ENCODE measurements around the gene LRMDA.

LRMDA gene

DNA sequence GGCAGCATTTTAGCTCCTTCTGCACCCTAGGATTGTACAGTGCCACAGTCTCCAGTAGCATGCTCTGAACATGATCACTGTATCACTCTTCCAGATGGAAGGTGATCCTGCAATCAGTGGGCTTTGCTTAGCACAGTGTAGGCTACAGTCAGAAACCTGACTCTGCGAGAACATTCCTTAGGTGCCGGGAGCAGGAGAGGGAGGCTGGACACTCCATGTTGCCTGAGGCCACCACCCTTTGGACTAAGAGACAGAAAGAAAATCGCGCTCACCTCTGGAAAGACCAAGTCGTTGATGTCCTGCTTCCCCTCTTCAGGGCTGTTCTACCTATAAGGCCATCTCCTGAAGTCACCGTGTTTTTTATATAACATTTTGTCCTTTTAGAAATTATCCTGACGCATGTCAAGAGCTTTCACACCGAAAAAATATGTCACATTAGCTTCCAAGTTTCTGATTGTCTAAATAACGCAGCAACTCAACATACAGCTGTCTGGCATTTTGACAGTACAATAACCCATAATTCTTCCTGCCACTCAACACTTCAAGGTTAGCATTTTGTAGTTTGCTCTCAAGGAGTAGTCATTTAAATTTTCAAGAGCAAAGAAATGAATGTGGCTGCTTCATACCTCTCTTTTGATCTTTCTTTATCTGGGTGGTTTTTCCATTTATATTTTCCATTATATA lies 563.1 kb downstream of the LRMDA start:
- Mint-ChIP-seq H3K27ac (no peak overlapping the region), H3K4me1 (peaks cover 21% of the 10 kb centered on the region), H3K4me3 (no peak overlapping the region), H3K36me3 (ENCODE audit: low read depth) (no peaks in the 10 kb centered on the region), H3K9me3 (no peaks in the 10 kb centered on the region), H3K27me3 (ENCODE audit: low read depth) (peaks cover 25% of the 10 kb centered on the region)
- TF ChIP-seq, protein P1, sequence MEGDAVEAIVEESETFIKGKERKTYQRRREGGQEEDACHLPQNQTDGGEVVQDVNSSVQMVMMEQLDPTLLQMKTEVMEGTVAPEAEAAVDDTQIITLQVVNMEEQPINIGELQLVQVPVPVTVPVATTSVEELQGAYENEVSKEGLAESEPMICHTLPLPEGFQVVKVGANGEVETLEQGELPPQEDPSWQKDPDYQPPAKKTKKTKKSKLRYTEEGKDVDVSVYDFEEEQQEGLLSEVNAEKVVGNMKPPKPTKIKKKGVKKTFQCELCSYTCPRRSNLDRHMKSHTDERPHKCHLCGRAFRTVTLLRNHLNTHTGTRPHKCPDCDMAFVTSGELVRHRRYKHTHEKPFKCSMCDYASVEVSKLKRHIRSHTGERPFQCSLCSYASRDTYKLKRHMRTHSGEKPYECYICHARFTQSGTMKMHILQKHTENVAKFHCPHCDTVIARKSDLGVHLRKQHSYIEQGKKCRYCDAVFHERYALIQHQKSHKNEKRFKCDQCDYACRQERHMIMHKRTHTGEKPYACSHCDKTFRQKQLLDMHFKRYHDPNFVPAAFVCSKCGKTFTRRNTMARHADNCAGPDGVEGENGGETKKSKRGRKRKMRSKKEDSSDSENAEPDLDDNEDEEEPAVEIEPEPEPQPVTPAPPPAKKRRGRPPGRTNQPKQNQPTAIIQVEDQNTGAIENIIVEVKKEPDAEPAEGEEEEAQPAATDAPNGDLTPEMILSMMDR (IDR thresholded peaks at IDR 0.05; ENCODE audit: unreplicated experiment in 3 of 3), result no peak

DNA sequence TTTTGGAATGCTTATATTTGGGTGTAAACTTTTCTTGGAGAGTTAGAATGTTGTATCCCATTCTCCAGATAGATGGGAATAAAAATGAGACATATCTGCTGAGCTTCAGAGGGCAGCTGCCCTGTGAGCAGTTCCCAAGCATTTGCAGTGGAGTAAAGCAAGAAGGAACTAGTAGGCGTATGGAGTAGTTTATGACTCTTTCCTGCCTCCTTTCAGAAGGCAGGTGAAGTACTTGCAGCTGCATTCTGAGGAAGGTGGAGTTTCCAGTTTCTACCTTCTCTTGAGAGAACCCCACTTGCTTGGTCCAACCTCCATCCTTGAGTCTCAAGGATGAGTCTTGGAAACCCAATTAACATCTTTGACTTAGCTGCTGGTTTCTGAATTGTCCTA lies 563.6 kb downstream of the LRMDA start:
- H3K27ac Mint-ChIP-seq, result no peak overlapping the region
- H3K9me3 Mint-ChIP-seq, result no peaks in the 10 kb centered on the region
- H3K27me3 Mint-ChIP-seq (ENCODE audit: low read depth), result peaks cover 25% of the 10 kb centered on the region
- H3K36me3 Mint-ChIP-seq (ENCODE audit: low read depth), result no peaks in the 10 kb centered on the region
- TF ChIP-seq, protein P1 (IDR thresholded peaks at IDR 0.05; ENCODE audit: unreplicated experiment in 3 of 3), result no peak
- peaks cover 17% of the 10 kb centered on the region for H3K4me1 Mint-ChIP-seq
- H3K4me3 Mint-ChIP-seq, result no peak overlapping the region

DNA sequence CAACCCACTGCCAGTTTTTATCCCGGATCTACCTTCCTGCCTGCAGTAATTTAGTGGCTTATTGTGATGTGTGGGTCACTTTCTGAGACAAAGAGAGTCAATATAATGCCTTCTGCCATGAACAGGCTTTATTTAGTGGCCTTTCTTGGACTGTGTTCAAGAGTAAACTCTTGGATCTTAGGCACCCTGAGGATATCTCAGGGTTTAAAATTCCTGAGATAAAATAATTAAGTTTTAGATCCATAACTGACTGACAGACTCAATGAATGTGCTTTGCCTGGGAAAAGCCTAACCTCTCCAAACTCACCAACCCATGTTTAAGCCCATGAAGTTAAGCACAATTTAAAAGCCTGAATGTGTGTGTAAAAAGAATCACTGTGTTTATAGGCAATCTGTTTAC lies 564.3 kb downstream of the LRMDA start:
- Mint-ChIP-seq H3K27ac (no peak overlapping the region), H3K27me3 (ENCODE audit: low read depth) (peaks cover 32% of the 10 kb centered on the region), H3K9me3 (no peaks in the 10 kb centered on the region), H3K4me3 (no peak overlapping the region), H3K4me1 (peaks cover 11% of the 10 kb centered on the region), H3K36me3 (ENCODE audit: low read depth) (no peaks in the 10 kb centered on the region)
- TF ChIP-seq, protein P1 (IDR thresholded peaks at IDR 0.05; ENCODE audit: unreplicated experiment in 3 of 3), result no peak

DNA sequence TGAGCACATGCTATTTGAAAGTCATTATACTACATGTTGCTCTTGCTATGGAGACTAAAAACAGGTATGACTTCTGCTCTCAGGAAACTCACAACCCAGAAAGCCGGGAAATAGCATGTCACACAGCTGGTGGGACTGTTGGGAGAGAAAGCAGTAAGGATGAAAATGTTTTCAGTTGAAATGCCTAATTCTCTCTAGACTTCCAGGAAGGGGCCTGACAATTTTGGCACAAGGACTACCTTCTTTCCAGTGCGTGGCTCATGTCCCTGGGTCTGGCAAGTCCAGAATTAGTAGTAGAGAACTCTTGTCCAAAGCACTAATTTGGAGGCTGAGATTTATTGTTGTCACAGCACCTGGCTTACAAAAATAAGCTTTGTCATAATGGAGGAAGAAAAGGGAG lies 567.6 kb downstream of the LRMDA start:
- Mint-ChIP-seq H3K27me3 (ENCODE audit: low read depth) (peaks cover 39% of the 10 kb centered on the region), H3K36me3 (ENCODE audit: low read depth) (no peaks in the 10 kb centered on the region), H3K4me1 (peaks cover 5% of the 10 kb centered on the region), H3K4me3 (no peak overlapping the region), H3K9me3 (no peaks in the 10 kb centered on the region), H3K27ac (no peak overlapping the region)
- TF ChIP-seq, protein P1 (IDR thresholded peaks at IDR 0.05; ENCODE audit: unreplicated experiment in 3 of 3), result no peak

DNA sequence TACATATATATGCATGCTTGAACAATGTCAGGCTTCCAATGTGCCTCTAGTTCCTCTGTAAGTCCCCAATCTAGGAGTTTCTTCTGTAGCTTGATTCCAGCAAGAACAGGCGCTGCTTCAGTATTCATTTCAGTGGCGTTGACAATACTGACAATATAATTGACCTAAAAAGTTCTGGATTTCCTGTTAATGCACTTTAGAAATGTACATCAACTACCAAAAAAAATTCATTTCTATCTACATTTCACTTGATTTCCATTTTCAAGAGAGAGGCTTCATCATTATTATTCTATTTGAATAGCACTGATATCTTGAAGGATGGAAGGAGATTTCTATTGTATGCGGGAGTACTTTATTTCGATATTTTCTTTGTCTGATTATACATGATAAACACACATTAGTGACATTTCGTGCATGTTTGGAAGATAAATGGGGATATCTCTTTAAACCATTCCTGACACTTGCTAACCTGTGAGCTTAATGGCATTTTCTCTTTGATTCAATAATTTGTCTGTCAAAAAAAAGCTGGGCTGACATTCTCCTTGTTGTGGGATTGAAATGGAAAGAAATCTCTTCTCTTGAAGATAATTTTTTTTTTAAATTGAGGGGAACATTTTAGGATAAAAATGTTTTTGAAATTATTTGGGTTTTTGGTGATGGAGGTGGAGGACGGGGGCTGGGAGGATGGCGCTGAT lies 568.2 kb downstream of the LRMDA start:
- TF ChIP-seq, protein P1 (IDR thresholded peaks at IDR 0.05; ENCODE audit: unreplicated experiment in 3 of 3), result no peak
- H3K4me1 Mint-ChIP-seq, result peaks cover 5% of the 10 kb centered on the region
- no peaks in the 10 kb centered on the region for H3K9me3 Mint-ChIP-seq
- H3K4me3 Mint-ChIP-seq, result no peak overlapping the region
- H3K27ac Mint-ChIP-seq, result no peak overlapping the region
- peaks cover 36% of the 10 kb centered on the region for H3K27me3 Mint-ChIP-seq (ENCODE audit: low read depth)
- H3K36me3 Mint-ChIP-seq (ENCODE audit: low read depth), result no peaks in the 10 kb centered on the region

DNA sequence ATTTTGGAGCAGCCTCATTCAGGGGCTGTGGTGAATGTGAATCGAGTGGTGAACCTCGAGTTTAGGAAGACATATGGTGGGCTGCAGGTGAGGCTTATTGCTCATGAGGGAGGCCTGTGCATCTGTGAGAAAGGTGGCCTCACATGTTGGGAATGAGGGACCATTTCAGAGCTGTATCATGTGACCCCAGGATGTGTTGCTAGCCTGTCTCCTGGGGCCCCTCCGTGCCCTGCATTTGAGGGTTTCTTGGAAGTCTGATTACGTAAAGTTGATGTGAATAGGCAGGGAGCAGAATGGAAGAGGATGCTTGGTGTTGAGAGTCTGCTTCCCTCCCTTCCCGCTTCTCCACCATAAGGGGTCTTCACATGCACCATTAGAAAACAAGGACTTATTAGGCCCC lies 569.1 kb downstream of the LRMDA start:
- H3K27ac Mint-ChIP-seq, result no peak overlapping the region
- H3K36me3 Mint-ChIP-seq (ENCODE audit: low read depth), result no peaks in the 10 kb centered on the region
- H3K9me3 Mint-ChIP-seq, result no peaks in the 10 kb centered on the region
- H3K4me1 Mint-ChIP-seq, result peaks cover 3% of the 10 kb centered on the region
- no peak overlapping the region for H3K4me3 Mint-ChIP-seq
- H3K27me3 Mint-ChIP-seq (ENCODE audit: low read depth), result peaks cover 42% of the 10 kb centered on the region
- TF ChIP-seq, protein P1 (IDR thresholded peaks at IDR 0.05; ENCODE audit: unreplicated experiment in 3 of 3), result no peak
